Measurements from ENCODE around the gene RGS7BP. TPM values are rescaled to one million over a fixed set of nuclear protein-coding genes. Genes with fewer than 3 reads are reported as not detected.

Gene RGS7BP
- total RNA-seq, 1 donor from 2014 or later = 0.07 TPM

DNA sequence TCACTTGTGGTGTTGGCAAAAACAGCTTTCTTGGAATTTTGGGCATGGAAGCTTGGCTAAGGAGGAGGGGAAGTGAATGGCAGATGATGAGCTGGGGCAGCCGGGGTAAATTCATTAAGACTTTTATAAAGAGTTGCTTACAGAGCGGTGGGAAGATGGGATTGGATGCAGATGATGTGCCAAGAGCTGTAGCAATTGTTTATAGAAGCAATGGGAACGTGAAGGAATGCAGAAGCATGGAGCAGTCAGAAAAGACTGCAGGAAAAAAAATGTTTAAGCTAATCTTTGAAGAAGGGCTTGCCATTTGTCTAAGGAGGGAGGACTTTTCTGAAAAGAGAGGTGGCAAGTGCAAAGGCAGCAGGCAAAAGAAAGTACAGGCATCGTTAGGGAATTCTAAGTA is 97.9 kb downstream of the RGS7BP start:
- peaks cover 9% of the 10 kb centered on the region for H3K27me3 Mint-ChIP-seq (ENCODE audit: low read depth, unreplicated experiment)
- FAIRE-seq = no peak

DNA sequence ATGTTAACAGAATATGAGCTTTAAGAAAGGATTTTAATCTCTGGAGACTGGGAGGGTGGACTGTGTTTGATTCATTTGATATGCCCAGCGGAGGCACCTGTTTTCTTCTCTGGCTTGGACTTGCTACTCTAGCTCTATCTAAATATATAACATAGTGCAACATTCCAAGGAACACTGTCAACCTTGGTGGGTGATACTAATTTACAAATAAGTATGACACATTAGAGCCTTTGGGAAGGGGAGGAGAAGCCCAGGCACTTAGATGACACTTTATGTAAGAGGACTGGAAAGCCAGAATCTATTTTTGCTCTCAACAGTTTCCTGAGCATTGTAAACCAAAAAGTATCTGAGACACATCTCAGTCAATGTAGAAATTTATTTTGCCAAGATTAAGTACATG is 101.1 kb downstream of the RGS7BP start:
- no peak overlapping the region for H3K27ac Mint-ChIP-seq (ENCODE audit: unreplicated experiment)
- FAIRE-seq (no peak), DNase-seq (ENCODE audit: low read depth) (no peak)
- H3K4me1 Mint-ChIP-seq (ENCODE audit: low read depth, unreplicated experiment) = no peaks in the 10 kb centered on the region
- no peak for TF ChIP-seq EZH2 (IDR thresholded peaks at IDR 0.05; ENCODE audit: insufficient read depth, low read length)
- TF ChIP-seq, protein P1, sequence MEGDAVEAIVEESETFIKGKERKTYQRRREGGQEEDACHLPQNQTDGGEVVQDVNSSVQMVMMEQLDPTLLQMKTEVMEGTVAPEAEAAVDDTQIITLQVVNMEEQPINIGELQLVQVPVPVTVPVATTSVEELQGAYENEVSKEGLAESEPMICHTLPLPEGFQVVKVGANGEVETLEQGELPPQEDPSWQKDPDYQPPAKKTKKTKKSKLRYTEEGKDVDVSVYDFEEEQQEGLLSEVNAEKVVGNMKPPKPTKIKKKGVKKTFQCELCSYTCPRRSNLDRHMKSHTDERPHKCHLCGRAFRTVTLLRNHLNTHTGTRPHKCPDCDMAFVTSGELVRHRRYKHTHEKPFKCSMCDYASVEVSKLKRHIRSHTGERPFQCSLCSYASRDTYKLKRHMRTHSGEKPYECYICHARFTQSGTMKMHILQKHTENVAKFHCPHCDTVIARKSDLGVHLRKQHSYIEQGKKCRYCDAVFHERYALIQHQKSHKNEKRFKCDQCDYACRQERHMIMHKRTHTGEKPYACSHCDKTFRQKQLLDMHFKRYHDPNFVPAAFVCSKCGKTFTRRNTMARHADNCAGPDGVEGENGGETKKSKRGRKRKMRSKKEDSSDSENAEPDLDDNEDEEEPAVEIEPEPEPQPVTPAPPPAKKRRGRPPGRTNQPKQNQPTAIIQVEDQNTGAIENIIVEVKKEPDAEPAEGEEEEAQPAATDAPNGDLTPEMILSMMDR (IDR thresholded peaks at IDR 0.05; ENCODE audit: insufficient read depth, low read depth, low read length) = no peak
- no peak overlapping the region for H3K4me3 Mint-ChIP-seq (ENCODE audit: unreplicated experiment)
- peaks cover 10% of the 10 kb centered on the region for H3K27me3 ChIP-seq (ENCODE audit: insufficient read depth, low read length)
- no peaks in the 10 kb centered on the region for H3K79me2 ChIP-seq (ENCODE audit: insufficient read depth, low read length)
- no peaks in the 10 kb centered on the region for H3K36me3 ChIP-seq (ENCODE audit: insufficient read depth, low read length)
- no peak overlapping the region for H3K4me2 ChIP-seq (ENCODE audit: low read length)
- no peak overlapping the region for H2AFZ ChIP-seq (ENCODE audit: low read depth, low read length)
- peaks cover 6% of the 10 kb centered on the region for H3K27me3 Mint-ChIP-seq (ENCODE audit: low read depth, unreplicated experiment)
- H4K20me1 ChIP-seq (ENCODE audit: insufficient read depth, low read length) = no peaks in the 10 kb centered on the region
- no peaks in the 10 kb centered on the region for H3K9me3 Mint-ChIP-seq (ENCODE audit: unreplicated experiment)
- no peaks in the 10 kb centered on the region for H3K36me3 Mint-ChIP-seq (ENCODE audit: low read depth, unreplicated experiment)
- no peak overlapping the region for H3K27ac ChIP-seq (ENCODE audit: low read depth, low read length)
- no peaks in the 10 kb centered on the region for H3K9me3 ChIP-seq (ENCODE audit: insufficient read depth, low read depth, low read length)
- H3K4me1 ChIP-seq (ENCODE audit: insufficient read depth, low read length) = no peaks in the 10 kb centered on the region
- H3K4me3 ChIP-seq (ENCODE audit: insufficient read depth, low read depth, low read length) = no peak overlapping the region
- no peak overlapping the region for H3K9ac ChIP-seq (ENCODE audit: low read length)

More for the DNA sequence above, 97.9 kb downstream of the RGS7BP start:
- no peaks in the 10 kb centered on the region for H3K36me3 ChIP-seq (ENCODE audit: insufficient read depth, low read length)
- H3K27ac ChIP-seq (ENCODE audit: low read depth, low read length) = no peak overlapping the region
- no peak overlapping the region for H3K4me2 ChIP-seq (ENCODE audit: low read length)
- H3K27ac Mint-ChIP-seq (ENCODE audit: unreplicated experiment) = no peak overlapping the region
- H3K4me1 ChIP-seq (ENCODE audit: insufficient read depth, low read length) = no peaks in the 10 kb centered on the region
- H3K79me2 ChIP-seq (ENCODE audit: insufficient read depth, low read length) = no peaks in the 10 kb centered on the region
- H3K9ac ChIP-seq (ENCODE audit: low read length) = no peak overlapping the region
- no peaks in the 10 kb centered on the region for H3K36me3 Mint-ChIP-seq (ENCODE audit: low read depth, unreplicated experiment)
- H3K27me3 ChIP-seq (ENCODE audit: insufficient read depth, low read length) = peaks cover 10% of the 10 kb centered on the region
- no peaks in the 10 kb centered on the region for H4K20me1 ChIP-seq (ENCODE audit: insufficient read depth, low read length)
- H3K9me3 Mint-ChIP-seq (ENCODE audit: unreplicated experiment) = no peaks in the 10 kb centered on the region
- no peak for DNase-seq (ENCODE audit: low read depth)
- H3K4me3 ChIP-seq (ENCODE audit: insufficient read depth, low read depth, low read length) = no peak overlapping the region
- no peak overlapping the region for H3K4me3 Mint-ChIP-seq (ENCODE audit: unreplicated experiment)
- no peak overlapping the region for H2AFZ ChIP-seq (ENCODE audit: low read depth, low read length)
- no peaks in the 10 kb centered on the region for H3K4me1 Mint-ChIP-seq (ENCODE audit: low read depth, unreplicated experiment)
- H3K9me3 ChIP-seq (ENCODE audit: insufficient read depth, low read depth, low read length) = no peaks in the 10 kb centered on the region
- TF ChIP-seq, protein P1 (IDR thresholded peaks at IDR 0.05; ENCODE audit: insufficient read depth, low read depth, low read length) = no peak
- TF ChIP-seq EZH2 (IDR thresholded peaks at IDR 0.05; ENCODE audit: insufficient read depth, low read length) = no peak

DNA sequence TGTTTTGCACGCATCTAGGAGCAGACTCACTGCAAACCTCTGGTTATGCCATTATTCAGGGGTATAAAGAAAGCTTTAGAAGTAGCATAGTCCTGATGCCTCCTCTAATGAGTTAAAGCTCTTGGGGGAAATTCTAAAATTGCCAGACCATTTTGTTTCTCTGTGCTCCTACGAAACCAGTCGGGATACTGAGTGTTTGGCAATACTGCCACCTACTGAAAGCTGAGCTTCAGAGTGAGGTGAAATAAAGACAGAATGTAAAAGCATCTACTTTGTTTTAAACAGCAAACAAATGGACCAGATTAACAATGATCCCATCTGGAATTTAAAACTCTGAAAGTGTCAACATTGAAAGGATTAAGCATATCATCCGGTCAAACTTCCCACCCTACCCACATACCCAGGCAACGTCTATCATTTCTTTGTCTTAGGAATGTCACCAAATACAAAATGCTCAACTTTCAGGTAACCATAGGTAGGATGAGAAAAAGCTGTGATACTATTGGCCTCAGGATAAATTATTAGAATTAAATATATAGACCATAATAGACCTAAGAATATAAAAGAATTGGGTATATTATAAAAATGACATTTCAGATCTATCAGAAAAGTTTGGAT is 106.6 kb downstream of the RGS7BP start:
- no peak overlapping the region for H2AFZ ChIP-seq (ENCODE audit: low read depth, low read length)
- no peak overlapping the region for H3K27ac ChIP-seq (ENCODE audit: low read depth, low read length)
- Mint-ChIP-seq H3K4me1 (ENCODE audit: low read depth, unreplicated experiment) (no peaks in the 10 kb centered on the region), H3K27ac (ENCODE audit: unreplicated experiment) (no peak overlapping the region), H3K9me3 (ENCODE audit: unreplicated experiment) (no peaks in the 10 kb centered on the region), H3K4me3 (ENCODE audit: unreplicated experiment) (no peak overlapping the region), H3K36me3 (ENCODE audit: low read depth, unreplicated experiment) (no peaks in the 10 kb centered on the region), H3K27me3 (ENCODE audit: low read depth, unreplicated experiment) (peaks cover 7% of the 10 kb centered on the region)
- no peaks in the 10 kb centered on the region for H3K79me2 ChIP-seq (ENCODE audit: insufficient read depth, low read length)
- no peaks in the 10 kb centered on the region for H3K36me3 ChIP-seq (ENCODE audit: insufficient read depth, low read length)
- no peaks in the 10 kb centered on the region for H3K4me1 ChIP-seq (ENCODE audit: insufficient read depth, low read length)
- no peaks in the 10 kb centered on the region for H4K20me1 ChIP-seq (ENCODE audit: insufficient read depth, low read length)
- H3K27me3 ChIP-seq (ENCODE audit: insufficient read depth, low read length) = peaks cover 11% of the 10 kb centered on the region
- no peaks in the 10 kb centered on the region for H3K9me3 ChIP-seq (ENCODE audit: insufficient read depth, low read depth, low read length)
- DNase-seq (ENCODE audit: low read depth) (peak; percentile 37), FAIRE-seq (no peak)
- H3K4me2 ChIP-seq (ENCODE audit: low read length) = no peak overlapping the region
- no peak overlapping the region for H3K9ac ChIP-seq (ENCODE audit: low read length)
- TF ChIP-seq, protein P1 (IDR thresholded peaks at IDR 0.05; ENCODE audit: insufficient read depth, low read depth, low read length) = peak; percentile 90
- TF ChIP-seq EZH2 (IDR thresholded peaks at IDR 0.05; ENCODE audit: insufficient read depth, low read length) = no peak
- no peak overlapping the region for H3K4me3 ChIP-seq (ENCODE audit: insufficient read depth, low read depth, low read length)
